Nucleus accumbens (tissue), 56 donors: Measurements from ENCODE around the gene PHTF2.
"Not testable (repeated sequence)": the region's sequence is repeated elsewhere in the genome, so short reads cannot be mapped to it uniquely, and the experiment has no call there.

Source experiments
- DNase-seq, 56 donors: peaks; one replicate each; lab custom pipeline; 2025; lab: John Stamatoyannopoulos, UW

Gene PHTF2

DNA sequence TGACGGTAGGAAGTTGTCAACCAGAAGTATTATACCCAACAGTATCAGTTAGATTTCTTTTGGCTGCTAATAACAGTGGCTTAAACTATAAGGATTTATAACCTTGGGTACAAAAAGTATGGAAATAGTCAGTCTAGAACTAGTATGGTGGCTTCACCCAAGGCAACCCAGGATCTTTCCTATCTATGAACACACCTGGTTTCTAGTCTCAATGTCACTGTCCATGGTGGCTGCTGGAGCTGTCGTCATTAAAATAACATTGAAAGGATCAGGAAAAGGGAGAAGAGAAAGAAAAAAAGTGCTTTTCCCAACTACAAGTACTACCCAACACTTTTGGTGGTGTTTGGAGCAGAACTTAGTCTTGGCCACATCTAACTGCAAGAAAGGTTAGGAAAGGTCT, 27.7 kb downstream of the PHTF2 start:
- no peak for DNase-seq

DNA sequence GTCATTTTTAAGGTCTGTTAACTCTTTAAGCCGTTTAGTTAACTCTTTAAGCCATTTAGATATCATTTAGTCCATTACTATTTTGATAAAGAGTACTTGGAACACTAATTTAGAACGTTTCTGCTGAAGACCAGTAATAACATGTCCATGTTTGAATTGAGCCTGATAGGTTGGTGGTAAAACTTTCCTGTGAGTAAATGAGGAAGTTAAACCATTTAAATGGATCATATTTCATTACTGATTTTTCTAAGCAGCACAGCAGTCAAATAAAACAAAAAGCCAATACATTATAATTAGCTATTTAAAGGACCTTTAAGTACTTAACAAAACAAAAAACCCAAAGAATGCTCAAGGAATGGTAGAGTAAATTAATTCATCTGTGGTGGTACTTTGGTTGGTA, 29.4 kb downstream of the PHTF2 start:
- no peak for DNase-seq

- DNase-seq: no peak
Observed at GRCh38 chr7:77830649-77831355, 32.2 kb downstream of the PHTF2 start.

DNA sequence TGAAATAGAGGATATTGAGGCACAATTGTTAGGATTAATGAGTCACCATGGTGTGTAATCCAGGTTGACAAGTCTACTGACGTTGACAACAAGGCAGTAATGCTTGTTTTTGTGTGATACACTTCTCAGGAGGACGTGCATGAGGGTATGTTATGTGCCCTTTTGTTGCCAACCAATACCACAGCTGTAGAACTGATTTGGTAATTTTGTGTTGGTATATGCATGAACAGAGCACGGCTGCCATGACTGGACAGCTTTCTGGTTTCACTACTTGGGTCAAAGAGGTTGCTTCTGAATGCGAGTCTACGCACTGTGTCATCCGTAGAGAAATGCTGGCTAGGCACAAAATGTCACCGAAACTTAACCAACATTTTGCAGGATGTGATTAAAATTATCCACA, 32.9 kb downstream of the PHTF2 start:
- no peak for DNase-seq

DNA sequence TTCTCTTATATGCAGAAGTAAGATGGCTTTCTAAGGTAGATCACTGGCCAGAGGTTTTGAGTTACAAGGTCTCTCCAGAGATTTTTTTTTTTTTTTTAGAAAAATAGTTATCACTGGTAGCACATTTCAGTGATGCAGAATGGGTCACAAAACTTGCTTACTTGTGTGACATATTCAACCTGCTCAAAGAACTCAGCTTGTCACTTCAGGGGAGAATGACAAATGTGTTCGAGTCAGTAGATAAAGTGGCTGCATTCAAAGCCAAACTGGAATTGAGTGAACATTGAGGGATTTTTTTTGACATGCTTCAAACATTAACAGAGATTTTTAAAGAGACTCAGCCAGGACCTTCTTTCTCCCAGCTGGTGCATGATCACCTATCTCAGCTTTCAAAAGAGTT, 33.4 kb downstream of the PHTF2 start:
- no peak for DNase-seq

DNA sequence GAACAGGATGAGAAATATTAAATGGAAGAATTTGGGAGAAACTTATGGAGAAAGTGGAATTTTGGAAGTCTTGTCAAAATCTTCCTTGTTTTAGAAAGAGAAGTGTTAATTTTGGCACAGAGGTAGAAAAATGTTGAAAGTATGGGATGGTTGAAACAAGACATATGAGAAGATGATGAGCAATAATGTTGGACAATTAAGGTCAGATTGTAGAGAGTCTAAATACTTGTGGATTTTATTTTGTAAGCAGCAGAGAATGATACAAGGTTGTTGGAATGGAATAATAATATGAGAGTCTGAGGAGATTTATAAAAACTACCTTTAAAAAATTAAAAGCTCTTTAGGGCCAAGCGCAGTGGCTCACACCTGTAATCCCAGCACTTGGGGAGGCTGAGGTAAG, 34.6 kb downstream of the PHTF2 start:
- DNase-seq: no peak

DNA sequence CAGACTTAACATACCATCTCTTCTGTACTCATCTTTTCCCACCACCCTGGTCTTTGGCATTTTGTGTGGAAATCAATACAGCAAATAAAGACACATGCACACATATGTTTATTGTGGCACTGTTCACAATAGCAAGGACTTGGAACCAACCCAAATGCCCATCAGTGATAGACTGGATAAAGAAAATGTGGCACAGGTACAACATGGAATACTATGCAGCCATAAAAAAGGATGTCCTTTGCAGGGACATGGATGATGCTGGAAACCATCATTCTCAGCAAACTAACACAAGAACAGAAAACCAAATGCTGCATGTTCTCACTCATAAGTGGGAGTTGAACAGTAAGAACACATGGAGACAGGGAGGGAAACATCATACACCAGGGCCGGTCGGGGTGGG, 37.9 kb downstream of the PHTF2 start:
- not testable (repeated sequence) for DNase-seq

DNA sequence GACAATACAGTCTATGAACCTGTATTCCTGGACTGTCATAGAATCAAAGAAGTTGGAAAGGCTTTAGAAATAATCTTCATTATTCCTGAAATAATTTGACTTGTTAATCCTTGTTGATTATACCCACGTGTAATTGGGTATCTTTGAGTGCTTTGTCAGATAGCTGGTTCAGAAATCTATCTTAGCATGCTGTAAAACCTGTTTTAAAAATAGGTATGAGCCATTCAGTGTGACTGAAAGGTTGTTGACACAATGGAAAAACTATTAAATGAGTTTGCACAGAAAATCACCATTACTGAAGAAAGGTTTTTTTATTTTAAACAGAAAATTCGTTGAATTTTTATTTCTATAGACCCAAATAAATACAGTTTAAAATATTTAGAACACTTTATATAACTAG, 38.7 kb downstream of the PHTF2 start:
- DNase-seq: no peak

- no peak for DNase-seq
Observed at GRCh38 chr7:77837966-77838365, 39.4 kb downstream of the PHTF2 start.

- no peak for DNase-seq
Observed at GRCh38 chr7:77838929-77839491, 40.4 kb downstream of the PHTF2 start.

DNA sequence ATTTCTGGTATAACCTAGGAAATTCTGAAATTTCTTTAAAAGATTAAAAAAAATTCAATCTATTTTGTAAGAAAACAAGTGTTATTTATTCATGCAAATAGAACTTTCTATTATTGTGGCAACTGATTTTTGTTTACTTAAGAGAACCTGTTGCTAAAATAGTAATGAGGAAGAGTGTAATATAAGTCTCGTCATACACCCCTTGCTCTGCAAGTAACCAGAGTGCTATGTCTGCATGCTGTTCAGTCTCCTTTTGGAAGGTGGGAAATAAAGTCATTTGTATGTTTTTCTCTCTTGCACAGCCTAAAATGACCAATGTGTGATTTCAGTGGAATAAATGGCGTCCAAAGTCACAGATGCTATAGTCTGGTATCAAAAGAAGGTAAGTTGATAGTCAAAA, 41.3 kb downstream of the PHTF2 start:
- no peak for DNase-seq

DNA sequence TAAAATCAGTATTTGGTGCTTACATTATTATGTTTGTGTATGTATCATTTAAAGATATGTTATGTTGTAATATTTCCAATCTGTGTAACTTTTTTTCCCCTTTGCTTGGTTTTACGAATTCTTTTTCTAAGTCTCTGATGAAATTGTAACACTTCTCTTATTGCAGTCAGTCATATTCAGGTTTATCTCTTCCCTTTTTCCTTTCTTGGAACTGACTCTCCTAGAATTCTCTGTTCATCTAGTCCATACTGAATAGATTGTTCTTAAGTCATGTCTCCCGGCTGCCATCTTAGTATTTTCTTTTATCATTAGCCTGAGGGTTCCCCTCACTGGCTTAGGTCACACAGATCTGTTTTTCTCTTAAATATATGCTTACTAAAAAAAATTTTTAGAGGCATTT, 44.6 kb downstream of the PHTF2 start:
- DNase-seq: no peak

- no peak for DNase-seq
Observed at GRCh38 chr7:77846317-77847092, 47.9 kb downstream of the PHTF2 start.

- peak in 35 of 56 donors; percentile 1 to 58 (median 14) for DNase-seq
Observed at GRCh38 chr7:77855371-77856083, 57.0 kb downstream of the PHTF2 start.

DNA sequence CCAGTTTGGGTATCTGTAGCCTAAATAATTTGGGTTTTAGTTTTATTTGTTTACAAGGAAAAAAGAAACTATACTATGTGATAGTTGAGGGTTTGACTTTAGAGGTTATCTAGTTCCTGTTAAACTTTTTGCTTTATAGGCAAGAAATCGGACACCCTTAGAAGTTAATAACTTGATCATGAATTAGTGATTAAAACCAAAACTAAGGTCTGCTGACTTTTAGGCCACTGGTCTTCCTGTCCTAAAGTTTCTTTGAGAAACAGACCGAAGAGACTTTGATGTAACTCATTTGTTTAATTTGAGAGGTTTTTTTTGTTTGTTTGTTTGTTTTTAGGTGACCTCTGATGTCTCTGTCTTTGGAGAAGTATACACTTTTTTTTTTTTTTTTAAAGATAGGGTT, 59.7 kb downstream of the PHTF2 start:
- no peak for DNase-seq

- no peak for DNase-seq
Observed at GRCh38 chr7:77859343-77859742, 60.8 kb downstream of the PHTF2 start.

- DNase-seq: no peak
Observed at GRCh38 chr7:77862691-77863090, 64.1 kb downstream of the PHTF2 start.

- DNase-seq: no peak
Observed at GRCh38 chr7:77863860-77864259, 65.3 kb downstream of the PHTF2 start.

GRCh38 chr7:77866370-77866769, 67.8 kb downstream of the PHTF2 start:
- no peak for DNase-seq

- no peak for DNase-seq
Observed at GRCh38 chr7:77866786-77867536, 68.4 kb downstream of the PHTF2 start.

DNA sequence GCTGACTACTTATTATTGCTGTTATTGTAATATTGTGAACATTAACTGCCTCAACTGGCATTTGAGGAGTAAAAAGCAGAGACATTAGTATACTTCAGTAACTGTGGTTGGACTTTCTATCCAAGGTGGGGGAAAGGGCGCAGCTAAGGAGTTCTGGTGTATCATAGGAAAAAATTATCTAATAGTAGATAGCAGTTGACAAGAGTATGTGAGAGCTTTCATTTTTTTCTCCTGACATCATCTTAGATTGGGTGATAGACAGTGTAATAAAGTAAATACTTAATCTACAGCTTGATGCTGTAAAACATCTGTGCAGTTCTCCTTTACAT, 68.9 kb downstream of the PHTF2 start:
- no peak for DNase-seq
